ENCODE measurements around the gene BMP3. TPM values are rescaled to one million over a fixed set of nuclear protein-coding genes. Genes with fewer than 3 reads are reported as not detected.
A peak's percentile ranks its signal among the peaks of the same experiment; 100 is the strongest.

Gene BMP3
- polyA plus RNA-seq, 1 of the 3 experiments (the other 2 are of a cell fraction), result 0.12 TPM

- 21% methylated on average over 22 of the region's 77 CpGs for WGBS (ENCODE audit: low lambda C conversion rate)
- no peaks in the 10 kb centered on the region for H4K20me1 ChIP-seq (ENCODE audit: insufficient read depth)
Observed at GRCh38 chr4:81030981-81031791, 678 bp downstream of the BMP3 start.

GRCh38 chr4:81031796-81032551 is 1.5 kb downstream of the BMP3 start:
- Histone ChIP-seq H3K4me3 (ENCODE audit: low read depth in 2 of 2, low read length in 1 of 2) (peak overlapping the region in 1 of 2 experiments; percentile 61; a peak in 1 of 4 replicates), H3K36me3 (replicated peaks in 1 of 2; ENCODE audit: control insufficient read depth in 1 of 2, insufficient read depth in 2 of 2, low read length in 1 of 2) (no peaks in the 10 kb centered on the region), H3K9ac (no peak overlapping the region), H4K20me1 (ENCODE audit: insufficient read depth) (no peaks in the 10 kb centered on the region), H3F3A (replicated peaks; ENCODE audit: insufficient read depth) (no peaks in the 10 kb centered on the region), H3K79me2 (ENCODE audit: insufficient read depth) (no peaks in the 10 kb centered on the region), H3K9me2 (no peaks in the 10 kb centered on the region), H2AFZ (ENCODE audit: low read depth) (no peak overlapping the region), H3K4me2 (peak overlapping the region; percentile 91), H3K9me3 (no peaks in the 10 kb centered on the region), H3K27me3 (ENCODE audit: insufficient read depth) (peaks cover 52% of the 10 kb centered on the region), H3K27ac (ENCODE audit: low read depth in 2 of 2, low read length in 1 of 2) (no peak overlapping the region), H3K4me1 (ENCODE audit: control insufficient read depth in 1 of 2, insufficient read depth in 2 of 2, low read depth in 1 of 2, low read length in 1 of 2) (no peaks in the 10 kb centered on the region)
- CTCF ChIA-PET, result interaction anchor here (1.2 to 2.9 kb wide), 2 partner anchors 8 to 670 kb away, joined by 4 to 19 read pairs; no protein-coding TSS in a partner anchor
- POLR2A ChIA-PET, result interaction anchor here (0.7 kb wide), 1 partner anchor 673 kb away, joined by 3 read pairs; no protein-coding TSS in a partner anchor
- WGBS (ENCODE audit: low lambda C conversion rate), result 2% methylated on average over 15 of the region's 15 CpGs
- no peak for DNase-seq
- no peak for TF ChIP-seq FOSL2 (IDR thresholded peaks at IDR 0.05; ENCODE audit: borderline replicate concordance, low read depth)
- TF ChIP-seq USF2 (IDR thresholded peaks at IDR 0.05; ENCODE audit: borderline replicate concordance, low read depth, low read length), result no peak
- TF ChIP-seq POLR2AphosphoS5 (IDR thresholded peaks at IDR 0.05; ENCODE audit: low read depth, low read length), result no peak
- TF ChIP-seq ELF1 (IDR thresholded peaks at IDR 0.05), result no peak
- TF ChIP-seq PBX3 (IDR thresholded peaks at IDR 0.05), result no peak
- TF ChIP-seq TAF1 (IDR thresholded peaks at IDR 0.05; ENCODE audit: borderline replicate concordance, low read depth, low read length), result no peak
- no peak for TF ChIP-seq FOXJ3 (CRISPR knock-in tag; IDR thresholded peaks at IDR 0.05)
- TF ChIP-seq CTCF (IDR thresholded peaks at IDR 0.05), result no peak
- no peak for TF ChIP-seq USF1 (IDR thresholded peaks at IDR 0.05; ENCODE audit: borderline replicate concordance, low read depth)
- no peak for TF ChIP-seq MXI1 (IDR thresholded peaks at IDR 0.05; ENCODE audit: low read depth, low read length)
- TF ChIP-seq TEAD4 (IDR thresholded peaks at IDR 0.05; ENCODE audit: borderline replicate concordance, insufficient read depth), result no peak
- TF ChIP-seq RXRA (IDR thresholded peaks at IDR 0.05; ENCODE audit: borderline replicate concordance, low read depth), result no peak
- TF ChIP-seq, protein P1, sequence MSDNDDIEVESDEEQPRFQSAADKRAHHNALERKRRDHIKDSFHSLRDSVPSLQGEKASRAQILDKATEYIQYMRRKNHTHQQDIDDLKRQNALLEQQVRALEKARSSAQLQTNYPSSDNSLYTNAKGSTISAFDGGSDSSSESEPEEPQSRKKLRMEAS (IDR thresholded peaks at IDR 0.05; ENCODE audit: low read depth), result no peak
- TF ChIP-seq RCOR1 (IDR thresholded peaks at IDR 0.05; ENCODE audit: low read length), result no peak

More at GRCh38 chr4:81030981-81031791, 678 bp downstream of the BMP3 start:
- Histone ChIP-seq H3K36me3 (replicated peaks in 1 of 2; ENCODE audit: control insufficient read depth in 1 of 2, insufficient read depth in 2 of 2, low read length in 1 of 2) (no peaks in the 10 kb centered on the region), H3K27me3 (ENCODE audit: insufficient read depth) (peaks cover 57% of the 10 kb centered on the region), H2AFZ (ENCODE audit: low read depth) (peak overlapping the region; percentile 75; the same call in 1 of the 2 replicates), H3K4me3 (ENCODE audit: low read depth in 2 of 2, low read length in 1 of 2) (peak overlapping the region; percentile 37 to 61), H3K9me3 (no peaks in the 10 kb centered on the region), H3K4me1 (ENCODE audit: control insufficient read depth in 1 of 2, insufficient read depth in 2 of 2, low read depth in 1 of 2, low read length in 1 of 2) (no peaks in the 10 kb centered on the region), H3K79me2 (ENCODE audit: insufficient read depth) (no peaks in the 10 kb centered on the region), H3K4me2 (peak overlapping the region; percentile 91), H3K27ac (ENCODE audit: low read depth in 2 of 2, low read length in 1 of 2) (no peak overlapping the region), H3F3A (replicated peaks; ENCODE audit: insufficient read depth) (no peaks in the 10 kb centered on the region), H3K9ac (no peak overlapping the region), H3K9me2 (no peaks in the 10 kb centered on the region)
- TF ChIP-seq NFIC (IDR thresholded peaks at IDR 0.05; ENCODE audit: borderline replicate concordance) (no peak), USF2 (IDR thresholded peaks at IDR 0.05; ENCODE audit: borderline replicate concordance, low read depth, low read length) (no peak), FOSL2 (IDR thresholded peaks at IDR 0.05; ENCODE audit: borderline replicate concordance, low read depth) (no peak), JUND (IDR thresholded peaks at IDR 0.05) (no peak), SIN3A (IDR thresholded peaks at IDR 0.05; ENCODE audit: borderline replicate concordance, low read depth, low read length) (no peak), MEF2A (IDR thresholded peaks at IDR 0.05; ENCODE audit: borderline replicate concordance, low read depth) (no peak), YY1 (IDR thresholded peaks at IDR 0.05; ENCODE audit: low read depth) (no peak)
- CTCF ChIA-PET, result interaction anchor here (1.2 to 2.9 kb wide), 3 partner anchors 8 to 669 kb away, joined by 3 to 19 read pairs (median 4); no protein-coding TSS in a partner anchor
- DNase-seq, result peak; percentile 8
- POLR2A ChIA-PET, result interaction anchor here (0.7 kb wide), 1 partner anchor 672 kb away, joined by 3 read pairs; no protein-coding TSS in a partner anchor
